Peyer's patch (tissue), 4 donors: Measurements from ENCODE around the gene CCDC38. TPM values are rescaled to one million over a fixed set of nuclear protein-coding genes. Genes with fewer than 3 reads are reported as not detected.

Source experiments
- DNase-seq, 3 donors: peaks; one replicate each; pipeline ENCODE4 v3.0.0-alpha.2; 2017 to 2019
- H3K27ac ChIP-seq, 4 donors: fragments of 200-600 bp; sonication (generic); one replicate each; pipeline ENCODE4 v1.5.1; 2016 to 2019
- H3K27me3 ChIP-seq, 2 donors: fragments of 200-600 bp; sonication (generic); one replicate each; pipeline ENCODE4 v1.5.1; 2019
- H3K36me3 ChIP-seq, 3 donors: fragments of 200-600 bp; sonication (generic); one replicate each; pipeline ENCODE4 v1.5.1; 2016 to 2019
- H3K4me1 ChIP-seq, 4 donors: fragments of 200-600 bp; sonication (generic); one replicate each; pipeline ENCODE4 v1.5.1; 2016 to 2019
- H3K4me3 ChIP-seq, 4 donors: fragments of 200-600 bp; sonication (generic); 1 replicate in 3 of 4; 2 replicates in 1 of 4; pipeline ENCODE4 v1.5.1; 2016 to 2019; ENCODE audit warnings: mild to moderate bottlenecking in 1 of 4
- H3K9me3 ChIP-seq, 4 donors: fragments of 200-600 bp; sonication (generic); one replicate each; pipeline ENCODE4 v1.5.1; 2016 to 2019; ENCODE audit warnings: mild to moderate bottlenecking in 1 of 4
- CTCF ChIP-seq, 6 experiments: fragments of 450-650 bp in 4 of 6; fragments of 200-600 bp in 2 of 6; sonication (generic) in 1 of 6; IDR thresholded peaks; one replicate each; pipeline ENCODE4 v1.5.1; 2017 to 2019; ENCODE audit warnings: antibody characterized with exemption in 6 of 6, mild to moderate bottlenecking in 3 of 6, moderate library complexity in 1 of 6
- POLR2A ChIP-seq, 2 donors: fragments of 450-650 bp; IDR thresholded peaks; one replicate each; pipeline ENCODE4 v1.5.1; 2017; ENCODE audit warnings: antibody characterized with exemption in 2 of 2, mild to moderate bottlenecking in 2 of 2, moderate library complexity in 2 of 2
- total RNA-seq, 4 donors: library from RNA; depleted of rRNA; stranded (reverse); fragments of >200 nt; gene quantifications; one replicate each; pipeline ENCODE4 v1.1.0, GENCODE V29; 2016

Gene CCDC38
- total RNA-seq, 4 donors from 2014 or later, result not detected

- H3K9me3 ChIP-seq, result no peaks in the 10 kb centered on the region
Measured at GRCh38 chr12:95986635-95987570, 44.5 kb upstream of the CCDC38 start.

GRCh38 chr12:95984682-95985081, 42.3 kb upstream of the CCDC38 start:
- no peak overlapping the region for H3K4me3 ChIP-seq
- DNase-seq, result no peak
- H3K9me3 ChIP-seq, result no peaks in the 10 kb centered on the region
- peaks cover 0 to 4% (median 0%) of the 10 kb centered on the region in 4 donors for H3K4me1 ChIP-seq
- no peaks in the 10 kb centered on the region for H3K27me3 ChIP-seq
- H3K27ac ChIP-seq, result no peak overlapping the region
- no peak for TF ChIP-seq CTCF (IDR thresholded peaks at IDR 0.05)
- no peak for TF ChIP-seq POLR2A (IDR thresholded peaks at IDR 0.05)
- H3K36me3 ChIP-seq, result no peaks in the 10 kb centered on the region

More at GRCh38 chr12:95986635-95987570, 44.5 kb upstream of the CCDC38 start:
- Histone ChIP-seq H3K4me3 (no peak overlapping the region), H3K36me3 (no peaks in the 10 kb centered on the region), H3K27ac (no peak overlapping the region), H3K27me3 (no peaks in the 10 kb centered on the region), H3K4me1 (peaks cover 0 to 4% (median 0%) of the 10 kb centered on the region in 4 donors)
- TF ChIP-seq POLR2A (IDR thresholded peaks at IDR 0.05) (no peak), CTCF (IDR thresholded peaks at IDR 0.05) (no peak)
- DNase-seq, result no peak

- Histone ChIP-seq H3K4me3 (no peak overlapping the region), H3K27me3 (no peaks in the 10 kb centered on the region), H3K9me3 (no peaks in the 10 kb centered on the region), H3K36me3 (no peaks in the 10 kb centered on the region), H3K4me1 (peaks cover 0 to 4% (median 0%) of the 10 kb centered on the region in 4 donors), H3K27ac (no peak overlapping the region)
- no peak for DNase-seq
- TF ChIP-seq CTCF (IDR thresholded peaks at IDR 0.05), result no peak
- TF ChIP-seq POLR2A (IDR thresholded peaks at IDR 0.05), result no peak
Measured at GRCh38 chr12:95982602-95983001, 40.2 kb upstream of the CCDC38 start.

- Histone ChIP-seq H3K36me3 (no peaks in the 10 kb centered on the region), H3K27ac (no peak overlapping the region), H3K4me3 (no peak overlapping the region), H3K9me3 (no peaks in the 10 kb centered on the region), H3K27me3 (no peaks in the 10 kb centered on the region), H3K4me1 (no peaks in the 10 kb centered on the region)
- no peak for TF ChIP-seq POLR2A (IDR thresholded peaks at IDR 0.05)
- DNase-seq, result no peak
Measured at GRCh38 chr12:95980437-95980836, 38.0 kb upstream of the CCDC38 start.

GRCh38 chr12:95978774-95979173, 36.4 kb upstream of the CCDC38 start:
- Histone ChIP-seq H3K4me3 (no peak overlapping the region), H3K27ac (no peak overlapping the region), H3K9me3 (no peaks in the 10 kb centered on the region), H3K4me1 (peaks cover 0 to 5% (median 0%) of the 10 kb centered on the region in 4 donors), H3K27me3 (no peaks in the 10 kb centered on the region), H3K36me3 (no peaks in the 10 kb centered on the region)
- DNase-seq, result no peak
- no peak for TF ChIP-seq POLR2A (IDR thresholded peaks at IDR 0.05)
- TF ChIP-seq CTCF (IDR thresholded peaks at IDR 0.05), result no peak

GRCh38 chr12:95978351-95978750, 35.9 kb upstream of the CCDC38 start:
- no peak for TF ChIP-seq CTCF (IDR thresholded peaks at IDR 0.05)
- TF ChIP-seq POLR2A (IDR thresholded peaks at IDR 0.05), result no peak
- no peaks in the 10 kb centered on the region for H3K9me3 ChIP-seq
- DNase-seq, result no peak
- H3K27me3 ChIP-seq, result no peaks in the 10 kb centered on the region
- H3K36me3 ChIP-seq, result no peaks in the 10 kb centered on the region
- no peak overlapping the region for H3K27ac ChIP-seq
- no peak overlapping the region for H3K4me3 ChIP-seq
- peaks cover 0 to 5% (median 0%) of the 10 kb centered on the region in 4 donors for H3K4me1 ChIP-seq
